GM12872 (cell line): ENCODE data around the gene SLC30A10.

Source experiments
- CTCF ChIP-seq: IDR thresholded peaks from 3 replicates; pipeline ENCODE4 v1.5.1; 2011; ENCODE audit warnings: low read depth, mild to moderate bottlenecking, low read length, moderate library complexity; ENCODE audit not compliant: insufficient read depth

Gene SLC30A10

GRCh38 chr1:219917851-219918466 lies 10.4 kb downstream of the SLC30A10 start:
- TF ChIP-seq CTCF = no peak

- no peak for TF ChIP-seq CTCF
These were observed 11.1 kb downstream of the SLC30A10 start for GRCh38 chr1:219917281-219917680.

GRCh38 chr1:219916257-219916656 lies 12.1 kb downstream of the SLC30A10 start:
- no peak for TF ChIP-seq CTCF

- TF ChIP-seq CTCF = no peak
These were observed 15.2 kb downstream of the SLC30A10 start for GRCh38 chr1:219913005-219913770.

- no peak for TF ChIP-seq CTCF
These were observed 17.6 kb downstream of the SLC30A10 start for GRCh38 chr1:219910716-219911115.

- TF ChIP-seq CTCF = no peak
These were observed 18.9 kb downstream of the SLC30A10 start for GRCh38 chr1:219909476-219909875.

- no peak for TF ChIP-seq CTCF
These were observed 20.2 kb downstream of the SLC30A10 start for GRCh38 chr1:219908170-219908569.

- no peak for TF ChIP-seq CTCF
These were observed 20.6 kb downstream of the SLC30A10 start for GRCh38 chr1:219907772-219908070.
